Mesenteric fat pad (tissue), 1 donor: ENCODE results near the gene TSC22D1. TPM values are rescaled to one million over a fixed set of nuclear protein-coding genes. Genes with fewer than 3 reads are reported as not detected.
A peak's percentile ranks its signal among the peaks of the same experiment; 100 is the strongest.
"Not testable (repeated sequence)": the region's sequence is repeated elsewhere in the genome, so short reads cannot be mapped to it uniquely, and the experiment has no call there.

Source experiments
- DNase-seq: peaks from one replicate; pipeline ENCODE4 v3.0.0-alpha.2; 2020; ENCODE audit warnings: low spot score
- total RNA-seq: library from RNA; stranded (reverse); fragmentation: NEBNext Ultra II Directional; extraction: Animal tissue kit (Norgen Biotek cat#: 25700); gene quantifications from one replicate; pipeline ENCODE4 v1.2.1, GENCODE V29; 2021
- donor health status: DM: yes; HTN: yes; CAD: no.

Gene TSC22D1
- total RNA-seq, 1 donor from 2014 or later = 82.0 TPM

DNA sequence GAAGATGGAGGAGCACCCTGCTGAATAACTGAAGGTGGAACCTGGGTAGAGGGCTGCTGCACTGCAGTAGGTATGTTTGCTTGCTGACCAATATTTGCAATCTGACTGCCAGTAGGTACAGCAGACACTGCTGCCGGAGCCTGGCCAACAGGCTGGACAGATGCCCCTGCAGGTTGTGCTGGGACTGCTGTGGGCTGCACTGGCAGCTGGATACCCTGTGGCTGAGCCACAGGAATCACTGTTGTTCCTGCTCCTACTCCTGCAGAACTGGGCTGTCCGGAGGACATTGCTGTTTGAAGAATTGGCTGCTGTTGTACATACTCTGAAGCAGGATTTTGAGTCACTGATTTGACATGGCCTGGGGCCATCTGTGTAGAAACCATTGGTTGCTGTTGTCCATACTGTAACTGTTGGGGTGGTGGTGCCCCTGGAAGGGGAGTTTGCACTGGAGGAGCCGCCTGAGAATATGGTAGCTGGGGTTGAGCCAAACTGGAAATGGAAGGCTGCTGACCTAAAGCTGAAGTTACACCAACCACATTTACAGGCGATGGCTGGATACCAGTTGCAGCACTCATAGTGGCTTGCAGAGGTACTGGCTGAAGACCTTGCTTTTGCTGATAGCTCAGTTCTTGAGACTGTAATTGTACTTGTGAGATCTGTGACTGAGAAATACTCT is 2.2 kb downstream of the TSC22D1 start:
- peak; percentile 64 for DNase-seq

GRCh38 chr13:44573071-44573470 is 3.1 kb downstream of the TSC22D1 start:
- DNase-seq = peak; percentile 39

GRCh38 chr13:44566601-44567000 is 9.5 kb downstream of the TSC22D1 start:
- DNase-seq = no peak

DNA sequence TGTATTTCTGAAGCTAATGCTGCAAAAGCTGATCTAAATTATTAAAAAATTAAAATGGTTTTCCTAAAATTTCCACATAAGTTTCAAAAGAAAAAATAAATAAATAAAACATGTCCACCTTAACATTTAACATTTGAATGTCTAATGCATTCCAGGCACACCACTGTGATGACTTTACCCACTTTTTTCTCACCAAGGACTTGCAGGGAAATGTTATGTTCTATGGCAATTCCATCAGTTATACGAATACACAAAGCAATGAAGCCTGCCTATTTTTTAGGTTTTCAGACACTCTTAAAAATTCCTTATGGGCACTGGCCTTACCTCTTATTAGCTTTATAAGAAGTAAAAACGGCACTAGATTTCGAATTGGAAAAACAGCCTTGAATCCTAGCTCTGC is 10.2 kb downstream of the TSC22D1 start:
- no peak for DNase-seq

DNA sequence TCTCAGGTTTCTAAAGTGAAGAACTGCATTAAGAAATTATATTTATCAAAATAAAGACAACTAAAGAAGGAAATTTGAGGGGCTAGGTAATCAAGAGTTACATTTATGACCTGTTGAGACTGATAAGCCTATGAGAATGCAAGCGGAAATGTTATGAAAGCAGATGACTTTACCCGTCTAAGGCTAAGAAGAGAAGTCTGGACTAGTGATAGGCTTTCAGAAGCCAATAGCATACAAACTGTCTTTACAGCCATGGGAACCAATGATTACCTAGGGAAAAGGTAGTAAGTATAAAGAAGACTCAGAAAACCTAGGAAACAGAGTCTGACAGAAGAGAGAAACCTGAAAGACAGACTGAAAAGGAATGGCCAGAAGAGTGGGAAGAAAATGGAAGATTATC is 11.2 kb downstream of the TSC22D1 start:
- no peak for DNase-seq

- not testable (repeated sequence) for DNase-seq
Observed at GRCh38 chr13:44562853-44563252, 13.3 kb downstream of the TSC22D1 start.

DNA sequence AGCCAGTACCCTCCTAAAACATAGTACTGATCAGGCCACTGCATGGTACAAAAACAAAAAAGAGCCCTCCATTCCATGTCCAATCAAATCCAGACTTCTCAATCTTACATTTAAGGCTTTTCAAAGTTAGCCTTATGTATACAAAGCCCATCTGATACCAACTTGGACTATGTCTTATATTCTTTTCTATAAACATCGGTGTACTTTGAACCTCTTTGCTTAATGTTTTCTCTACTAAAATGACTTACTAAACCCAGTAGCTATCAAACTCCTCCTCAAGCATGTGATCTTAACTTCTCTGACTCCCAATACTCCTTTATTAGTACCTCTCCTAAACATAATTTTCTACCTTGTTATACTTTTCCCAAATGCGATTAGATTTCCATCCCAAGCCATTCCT is 14.8 kb downstream of the TSC22D1 start:
- DNase-seq = no peak

GRCh38 chr13:44557986-44558385 is 18.1 kb downstream of the TSC22D1 start:
- no peak for DNase-seq

GRCh38 chr13:44555207-44555606 is 20.9 kb downstream of the TSC22D1 start:
- no peak for DNase-seq

- no peak for DNase-seq
Observed at GRCh38 chr13:44549476-44549875, 26.7 kb downstream of the TSC22D1 start.

DNA sequence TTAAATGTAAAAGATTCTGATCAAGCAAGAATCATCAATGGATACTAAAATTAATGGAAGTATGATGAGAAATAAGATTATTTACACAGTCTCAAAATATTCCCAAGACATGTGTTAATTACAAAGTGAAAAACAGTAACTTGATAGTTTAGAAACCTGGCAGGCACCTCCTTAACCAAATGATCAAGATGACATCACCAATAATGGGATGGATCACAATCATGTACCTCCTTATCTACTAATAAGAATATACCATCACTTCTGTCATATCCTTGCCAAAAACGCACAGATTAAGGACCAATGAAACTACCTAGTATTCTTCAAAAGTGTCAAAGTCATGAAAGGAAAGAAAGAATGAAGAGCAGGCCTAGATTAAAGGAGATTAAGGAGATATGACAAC is 30.0 kb downstream of the TSC22D1 start:
- no peak for DNase-seq

- no peak for DNase-seq
Observed at GRCh38 chr13:44543369-44543768, 32.8 kb downstream of the TSC22D1 start.

- no peak for DNase-seq
Observed at GRCh38 chr13:44542361-44542760, 33.8 kb downstream of the TSC22D1 start.

GRCh38 chr13:44541601-44542000 is 34.5 kb downstream of the TSC22D1 start:
- DNase-seq = no peak

DNA sequence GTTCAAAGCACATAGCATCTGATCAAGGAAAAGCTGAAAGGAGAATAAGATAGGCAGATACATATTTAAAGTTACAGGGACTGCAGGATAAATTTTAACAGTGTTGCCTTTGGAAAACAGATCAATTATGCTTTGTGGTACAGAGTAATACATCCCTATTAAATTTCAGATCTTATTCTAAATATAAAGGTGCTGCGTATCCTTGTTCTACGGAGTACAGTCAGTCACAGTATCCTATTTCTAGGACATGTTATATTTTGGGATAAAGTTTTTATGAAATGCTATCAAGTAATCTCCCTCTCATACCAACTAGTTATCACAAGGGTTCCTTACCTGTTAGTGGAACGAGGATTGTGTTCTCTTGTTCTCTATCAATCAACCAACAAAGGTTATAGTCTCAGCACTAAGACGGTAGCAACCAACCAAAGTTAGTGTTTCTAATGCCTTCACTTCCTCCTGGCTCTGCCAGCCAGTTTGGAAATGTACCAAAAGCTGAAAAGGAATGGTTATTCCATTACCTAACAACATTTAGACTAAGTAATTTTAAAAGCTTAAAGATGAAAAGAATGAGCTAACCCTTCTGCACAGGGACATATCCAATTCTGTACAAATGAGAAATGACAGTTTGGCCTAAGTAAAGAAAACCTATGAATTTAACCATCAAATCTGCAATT is 35.2 kb downstream of the TSC22D1 start:
- no peak for DNase-seq

DNA sequence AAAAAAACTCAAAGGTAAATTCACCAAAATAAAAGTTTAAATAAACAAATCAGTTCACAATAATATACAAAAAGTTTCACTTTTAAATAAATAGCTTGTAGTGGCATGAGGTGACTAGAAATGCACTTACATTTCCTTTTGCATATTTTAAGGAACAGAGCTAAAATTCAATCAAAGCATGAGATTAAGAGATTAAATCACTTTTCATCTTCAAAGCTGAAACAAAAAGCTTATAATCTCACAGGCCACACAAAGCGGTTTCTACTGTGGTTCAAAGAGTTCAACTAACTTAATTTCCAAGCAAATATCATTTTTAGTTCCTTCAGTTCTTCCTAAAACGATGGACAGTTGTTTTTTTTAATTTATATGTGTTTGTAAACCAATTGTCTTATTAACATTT is 38.9 kb downstream of the TSC22D1 start:
- no peak for DNase-seq

DNA sequence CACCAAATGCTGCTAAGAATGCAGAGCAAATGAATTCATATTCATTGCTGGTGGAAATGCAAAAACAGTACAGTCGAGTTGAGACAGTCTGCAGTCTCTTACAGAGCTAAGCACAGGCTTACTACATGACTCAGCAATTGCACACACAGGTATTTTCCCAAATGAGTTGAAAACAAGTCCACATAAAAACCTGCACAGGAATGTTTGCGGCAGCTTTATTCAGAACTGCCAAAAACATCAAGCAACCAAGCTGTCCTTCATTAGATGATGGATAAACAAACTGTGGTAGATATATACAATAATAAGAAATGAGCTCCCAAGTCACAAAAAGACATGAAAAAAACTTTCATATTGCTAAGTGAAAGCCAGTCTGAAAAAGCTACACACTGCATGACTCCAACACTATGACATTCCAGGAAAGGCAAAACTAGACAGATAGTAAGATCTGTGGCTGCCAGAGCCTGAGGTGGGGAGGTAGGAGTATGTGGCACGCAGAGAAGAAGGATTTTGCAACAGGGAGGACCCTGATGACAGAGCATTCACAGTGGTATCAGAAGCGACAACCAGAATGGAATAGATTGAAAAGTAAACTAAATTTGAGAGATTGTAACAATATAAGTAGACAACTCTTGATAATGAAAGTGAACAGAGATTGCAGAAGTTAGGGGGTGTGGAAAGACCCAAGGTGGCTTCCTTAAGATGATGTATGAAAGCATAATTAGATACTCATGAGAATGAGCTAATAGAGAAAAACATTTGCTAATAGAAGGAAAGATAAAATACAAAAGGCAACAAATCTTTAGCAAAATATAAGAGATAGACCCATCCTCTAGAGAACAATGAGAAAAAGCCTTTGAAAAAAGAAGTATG is 52.7 kb downstream of the TSC22D1 start:
- DNase-seq = no peak

GRCh38 chr13:44519642-44520041 is 56.5 kb downstream of the TSC22D1 start:
- no peak for DNase-seq

GRCh38 chr13:44516771-44517170 is 59.4 kb downstream of the TSC22D1 start:
- DNase-seq = no peak

DNA sequence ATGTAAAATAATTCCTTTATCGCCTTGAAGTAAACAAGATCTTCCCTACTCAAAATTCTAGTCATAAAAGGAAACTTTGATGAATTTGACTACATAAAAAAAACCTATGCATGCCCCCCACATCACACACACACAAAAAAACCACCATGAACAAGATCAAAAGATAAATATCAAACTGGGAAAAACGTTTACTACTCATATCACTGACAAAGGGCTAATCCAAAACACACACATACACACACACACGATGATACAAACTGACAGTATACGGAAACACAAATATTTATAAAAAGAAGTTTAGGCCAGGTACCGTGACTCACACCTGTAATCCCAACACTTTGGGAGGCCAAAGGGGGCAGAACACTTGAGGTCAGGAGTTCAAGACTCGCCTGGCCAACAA is 61.9 kb downstream of the TSC22D1 start:
- no peak for DNase-seq

- not testable (repeated sequence) for DNase-seq
Observed at GRCh38 chr13:44509853-44510252, 66.3 kb downstream of the TSC22D1 start.

GRCh38 chr13:44508562-44509077 is 67.5 kb downstream of the TSC22D1 start:
- DNase-seq = no peak
